ENCODE measurements around the gene DNAJB5. TPM values are rescaled to one million over a fixed set of nuclear protein-coding genes. Genes with fewer than 3 reads are reported as not detected.
"Not testable (repeated sequence)": the region's sequence is repeated elsewhere in the genome, so short reads cannot be mapped to it uniquely, and the experiment has no call there.

Gene DNAJB5
- total RNA-seq, 1 experiment from 2014 or later, result 23.1 TPM

GRCh38 chr9:35000535-35001284 lies 11.2 kb downstream of the DNAJB5 start:
- DNase-seq (ENCODE audit: low read depth), result peak; percentile 81

- no peak for DNase-seq (ENCODE audit: low read depth)
These were observed 11.7 kb downstream of the DNAJB5 start for GRCh38 chr9:35001285-35001677.

- peak; percentile 67 for DNase-seq (ENCODE audit: low read depth)
These were observed 12.4 kb downstream of the DNAJB5 start for GRCh38 chr9:35001803-35002502.

- no peak for DNase-seq (ENCODE audit: low read depth)
These were observed 13.1 kb downstream of the DNAJB5 start for GRCh38 chr9:35002623-35003022.

GRCh38 chr9:35004299-35004698 lies 14.8 kb downstream of the DNAJB5 start:
- not testable (repeated sequence) for DNase-seq (ENCODE audit: low read depth)

GRCh38 chr9:35010351-35010958 lies 20.9 kb downstream of the DNAJB5 start:
- no peak for DNase-seq (ENCODE audit: low read depth)

GRCh38 chr9:35014517-35014916 lies 25.0 kb downstream of the DNAJB5 start:
- DNase-seq (ENCODE audit: low read depth), result no peak

- not testable (repeated sequence) for DNase-seq (ENCODE audit: low read depth)
These were observed 33.9 kb downstream of the DNAJB5 start for GRCh38 chr9:35023443-35023842.

GRCh38 chr9:35026671-35027070 lies 37.1 kb downstream of the DNAJB5 start:
- no peak for DNase-seq (ENCODE audit: low read depth)

- DNase-seq (ENCODE audit: low read depth), result peak; percentile 38
These were observed 37.8 kb downstream of the DNAJB5 start for GRCh38 chr9:35027374-35027773.

GRCh38 chr9:35027860-35028259 lies 38.3 kb downstream of the DNAJB5 start:
- peak; percentile 43 for DNase-seq (ENCODE audit: low read depth)

- no peak for DNase-seq (ENCODE audit: low read depth)
These were observed 38.8 kb downstream of the DNAJB5 start for GRCh38 chr9:35028341-35028740.

- no peak for DNase-seq (ENCODE audit: low read depth)
These were observed 39.7 kb downstream of the DNAJB5 start for GRCh38 chr9:35029241-35029640.

- no peak for DNase-seq (ENCODE audit: low read depth)
These were observed 40.3 kb downstream of the DNAJB5 start for GRCh38 chr9:35029852-35030251.

- DNase-seq (ENCODE audit: low read depth), result no peak
These were observed 43.6 kb downstream of the DNAJB5 start for GRCh38 chr9:35033101-35033500.

- DNase-seq (ENCODE audit: low read depth), result no peak
These were observed 46.5 kb downstream of the DNAJB5 start for GRCh38 chr9:35035851-35036701.

- peak; percentile 77 for DNase-seq (ENCODE audit: low read depth)
These were observed 52.6 kb downstream of the DNAJB5 start for GRCh38 chr9:35042081-35042604.

GRCh38 chr9:35042891-35043545 lies 53.5 kb downstream of the DNAJB5 start:
- DNase-seq (ENCODE audit: low read depth), result no peak

- no peak for DNase-seq (ENCODE audit: low read depth)
These were observed 54.5 kb downstream of the DNAJB5 start for GRCh38 chr9:35044071-35044470.

All from M059J (cell line).